Activated naive CD8-positive, alpha-beta T cell treated with anti-CD3 and anti-CD28 coated beads, Interleukin-2, amount 10 ng/mL, durations not matched to agents 7 days and 5 days (primary cell): ENCODE measurements around the gene TRAPPC2L. TPM values are rescaled to one million over a fixed set of nuclear protein-coding genes. Genes with fewer than 3 reads are reported as not detected.

Experiments
- ATAC-seq: fragments of 150-1000 bp; cut with Tn5 transposase; one replicate; pipeline ENCODE4 v1.10.0; 2021; ENCODE audit warnings: low read depth, moderate library complexity
- POLR2A ChIA-PET: fragments of 350-600 bp; sonication (Branson Sonifier 250); formaldehyde crosslinking; loops from one replicate; lab custom pipeline; 2021; ENCODE audit warnings: antibody characterized with exemption; lab: Charles Lee
- DNase-seq: peaks from one replicate; pipeline ENCODE4 v3.0.0; 2021
- H3K27ac Mint-ChIP-seq: one replicate; pipeline ENCODE4 v1.8.0; 2022; ENCODE audit warnings: mild to moderate bottlenecking, mixed read lengths
- H3K27me3 Mint-ChIP-seq: one replicate; pipeline ENCODE4 v1.8.0; 2022; ENCODE audit warnings: mild to moderate bottlenecking, moderate library complexity, mixed read lengths
- H3K36me3 Mint-ChIP-seq: one replicate; pipeline ENCODE4 v1.8.0; 2021; ENCODE audit warnings: mild to moderate bottlenecking, mixed read lengths
- H3K4me1 Mint-ChIP-seq: one replicate; pipeline ENCODE4 v1.8.0; 2021; ENCODE audit warnings: mixed read lengths
- H3K4me3 Mint-ChIP-seq: one replicate; pipeline ENCODE4 v1.8.0; 2022; ENCODE audit warnings: mild to moderate bottlenecking, moderate library complexity, mixed read lengths
- H3K9me3 Mint-ChIP-seq: one replicate; pipeline ENCODE4 v1.8.0; 2021; ENCODE audit warnings: mixed read lengths
- total RNA-seq, 2 experiments: library from RNA; stranded (reverse); gene quantifications; one replicate each; pipeline ENCODE4 v1.2.3, GENCODE V29; 2021

Gene TRAPPC2L
- total RNA-seq, 2 experiments from 2014 or later, result 47.4 to 50.9 TPM

DNA sequence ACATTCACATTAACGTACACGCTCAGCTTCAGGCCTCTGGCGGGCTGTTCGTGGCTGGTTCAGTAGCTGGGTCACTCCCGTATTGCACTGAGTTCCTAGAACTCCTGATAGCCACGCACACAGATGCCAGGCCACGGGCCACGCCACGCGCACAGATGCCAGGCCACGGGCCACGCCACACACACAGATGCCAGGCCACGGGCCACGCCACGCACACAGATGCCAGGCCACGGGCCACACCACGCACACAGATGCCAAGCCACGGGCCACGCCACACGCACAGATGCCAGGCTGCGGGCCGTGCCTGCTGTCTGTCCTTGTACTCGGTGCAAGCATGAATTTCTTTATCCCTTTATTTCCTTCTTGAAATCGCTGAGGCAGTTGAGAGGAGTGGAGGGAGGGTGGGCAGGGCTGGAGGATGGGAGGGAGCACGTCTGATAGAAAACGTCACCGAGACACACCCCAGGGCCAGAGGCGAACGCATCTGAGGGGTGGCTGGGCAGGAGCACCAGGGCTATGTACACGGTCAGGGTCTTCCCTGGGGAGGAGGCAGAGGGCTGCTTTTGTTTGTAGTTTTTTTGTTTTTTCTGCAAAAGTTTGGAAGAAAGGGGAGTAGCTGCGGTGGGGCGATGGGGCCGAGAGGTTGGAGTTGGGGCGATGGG lies 18.1 kb downstream of the TRAPPC2L start:
- no peak overlapping the region for H3K27ac Mint-ChIP-seq
- POLR2A ChIA-PET, result no interaction called here

DNA sequence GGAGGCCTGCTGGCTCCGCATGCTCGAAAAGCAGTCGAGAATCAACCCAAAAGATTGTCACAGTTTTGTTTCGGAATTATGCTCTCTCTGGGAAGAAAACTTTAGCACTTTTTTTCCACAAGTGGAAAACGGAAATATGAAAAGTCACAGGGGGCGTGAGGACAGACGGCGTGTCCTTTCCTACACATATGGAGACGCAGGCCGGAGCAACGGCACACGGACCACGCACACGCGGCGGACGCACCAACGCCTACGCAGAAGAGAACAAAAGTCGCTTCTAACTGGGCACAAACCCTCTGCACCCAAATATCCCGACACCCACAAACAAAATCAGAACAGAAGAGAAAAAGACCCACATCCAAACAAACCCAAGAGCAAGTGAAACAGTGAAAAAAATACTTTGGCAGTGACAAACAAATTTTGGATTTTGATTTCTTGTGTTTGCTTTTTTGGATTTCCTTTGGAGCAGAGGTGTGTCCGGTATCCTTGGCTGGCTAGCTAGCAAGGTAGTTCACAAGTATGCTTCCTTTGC lies 18.8 kb downstream of the TRAPPC2L start:
- no peak for ATAC-seq
- Mint-ChIP-seq H3K36me3 (no peaks in the 10 kb centered on the region), H3K27me3 (peaks cover 4% of the 10 kb centered on the region), H3K27ac (no peak overlapping the region), H3K4me3 (no peak overlapping the region), H3K9me3 (no peaks in the 10 kb centered on the region), H3K4me1 (no peaks in the 10 kb centered on the region)
- no peak for DNase-seq
- POLR2A ChIA-PET, result no interaction called here

More for the DNA sequence above, 18.1 kb downstream of the TRAPPC2L start:
- no peaks in the 10 kb centered on the region for H3K9me3 Mint-ChIP-seq
- no peak for DNase-seq
- no peaks in the 10 kb centered on the region for H3K36me3 Mint-ChIP-seq
- peaks cover 8% of the 10 kb centered on the region for H3K27me3 Mint-ChIP-seq
- H3K4me3 Mint-ChIP-seq, result no peak overlapping the region
- no peak for ATAC-seq
- H3K4me1 Mint-ChIP-seq, result no peaks in the 10 kb centered on the region

DNA sequence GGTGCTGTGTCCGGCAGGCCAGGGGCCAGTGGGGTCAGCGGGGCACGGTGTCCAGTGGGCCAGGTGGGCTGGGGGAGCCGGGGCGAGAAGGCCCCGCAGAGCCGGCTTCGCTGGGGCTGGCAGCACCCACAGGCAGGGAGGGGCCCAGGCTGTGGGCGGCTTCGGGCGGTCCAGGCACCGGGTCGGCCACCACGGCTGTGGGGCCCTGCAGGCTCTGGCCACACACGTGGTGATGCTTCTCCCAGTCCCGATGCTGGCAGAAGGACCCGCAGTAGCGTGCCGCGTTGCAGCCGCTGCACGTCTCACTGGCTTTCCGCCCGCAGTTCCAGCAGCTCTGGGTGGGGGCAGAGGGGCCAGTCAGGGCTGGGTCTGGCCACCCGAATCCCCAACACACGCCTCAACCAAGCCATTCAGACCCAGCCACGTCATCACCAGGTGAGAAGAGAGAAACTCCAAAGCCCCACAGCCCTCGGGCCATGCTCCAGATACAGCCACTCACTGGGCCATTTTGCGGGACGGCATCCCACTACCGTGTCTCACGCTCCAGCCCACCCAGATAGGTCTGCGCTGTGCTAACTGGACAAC lies 20.1 kb downstream of the TRAPPC2L start:
- no peaks in the 10 kb centered on the region for H3K27me3 Mint-ChIP-seq
- DNase-seq (no peak), ATAC-seq (no peak)
- no peaks in the 10 kb centered on the region for H3K36me3 Mint-ChIP-seq
- no peaks in the 10 kb centered on the region for H3K4me1 Mint-ChIP-seq
- POLR2A ChIA-PET, result no interaction called here
- H3K4me3 Mint-ChIP-seq, result no peak overlapping the region
- H3K27ac Mint-ChIP-seq, result no peak overlapping the region
- no peaks in the 10 kb centered on the region for H3K9me3 Mint-ChIP-seq

DNA sequence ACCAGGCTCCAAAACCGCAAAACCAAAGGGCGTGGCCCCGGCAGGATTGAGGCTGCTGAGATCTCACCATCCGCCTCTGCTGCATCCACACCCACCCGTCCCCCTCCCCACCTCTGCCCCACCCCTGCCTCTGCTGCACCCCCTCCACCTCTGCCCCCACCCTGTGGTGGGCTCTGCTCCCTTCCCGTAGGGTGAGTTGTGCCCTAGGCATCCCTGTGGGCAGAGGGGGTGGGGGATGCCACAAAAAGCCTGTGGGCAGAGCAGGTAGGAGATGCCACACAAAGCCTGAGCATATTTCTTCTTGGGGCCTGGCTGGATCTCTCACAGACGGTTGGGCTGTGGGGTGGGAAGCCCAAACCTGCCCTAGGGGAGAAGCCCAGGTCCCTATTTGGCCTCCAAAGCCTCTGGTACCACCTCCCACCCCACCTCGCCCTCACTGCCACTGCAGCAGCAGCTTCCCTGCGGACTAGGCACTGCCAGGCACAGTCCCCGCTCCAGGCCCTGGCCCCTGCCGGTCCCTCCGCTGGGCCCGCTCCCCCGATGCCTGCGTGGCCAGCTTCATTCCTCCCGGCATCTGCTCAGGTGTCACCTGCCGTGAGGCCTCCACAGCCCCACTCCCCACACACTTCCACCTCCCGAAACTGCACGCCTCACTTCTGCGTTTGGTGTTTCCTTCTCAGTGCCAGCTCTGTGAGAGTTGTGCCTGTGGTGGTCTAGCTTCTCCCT lies 20.8 kb downstream of the TRAPPC2L start:
- no peak for DNase-seq
- Mint-ChIP-seq H3K4me1 (no peaks in the 10 kb centered on the region), H3K27ac (no peak overlapping the region), H3K4me3 (no peak overlapping the region), H3K36me3 (no peaks in the 10 kb centered on the region), H3K27me3 (no peaks in the 10 kb centered on the region), H3K9me3 (peaks cover 2% of the 10 kb centered on the region)
- no peak for ATAC-seq
- POLR2A ChIA-PET, result no interaction called here

DNA sequence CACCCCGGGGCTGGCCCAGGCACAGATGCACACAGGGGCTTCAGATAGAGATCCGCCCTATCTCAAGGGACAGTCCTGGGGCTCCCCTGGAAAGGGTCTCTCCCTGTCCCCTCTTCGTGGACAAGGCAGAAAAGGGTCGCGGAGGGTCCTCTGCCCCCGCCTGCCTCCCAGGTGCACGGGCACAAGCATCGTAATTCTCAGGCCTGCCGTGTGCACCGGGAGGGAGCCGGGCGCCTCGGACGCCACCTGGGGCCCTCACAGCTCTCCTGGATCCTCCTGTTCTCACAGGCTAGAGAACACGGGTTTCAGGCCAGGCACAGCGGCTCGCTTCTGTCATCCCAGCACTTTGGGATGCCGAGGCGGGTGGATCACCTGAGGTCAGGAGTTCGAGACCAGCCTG lies 21.4 kb downstream of the TRAPPC2L start:
- DNase-seq, result no peak
- no peaks in the 10 kb centered on the region for H3K4me1 Mint-ChIP-seq
- POLR2A ChIA-PET, result no interaction called here
- no peak overlapping the region for H3K27ac Mint-ChIP-seq
- H3K27me3 Mint-ChIP-seq, result no peaks in the 10 kb centered on the region
- ATAC-seq, result no peak
- no peak overlapping the region for H3K4me3 Mint-ChIP-seq
- H3K36me3 Mint-ChIP-seq, result no peaks in the 10 kb centered on the region
- H3K9me3 Mint-ChIP-seq, result peaks cover 2% of the 10 kb centered on the region

DNA sequence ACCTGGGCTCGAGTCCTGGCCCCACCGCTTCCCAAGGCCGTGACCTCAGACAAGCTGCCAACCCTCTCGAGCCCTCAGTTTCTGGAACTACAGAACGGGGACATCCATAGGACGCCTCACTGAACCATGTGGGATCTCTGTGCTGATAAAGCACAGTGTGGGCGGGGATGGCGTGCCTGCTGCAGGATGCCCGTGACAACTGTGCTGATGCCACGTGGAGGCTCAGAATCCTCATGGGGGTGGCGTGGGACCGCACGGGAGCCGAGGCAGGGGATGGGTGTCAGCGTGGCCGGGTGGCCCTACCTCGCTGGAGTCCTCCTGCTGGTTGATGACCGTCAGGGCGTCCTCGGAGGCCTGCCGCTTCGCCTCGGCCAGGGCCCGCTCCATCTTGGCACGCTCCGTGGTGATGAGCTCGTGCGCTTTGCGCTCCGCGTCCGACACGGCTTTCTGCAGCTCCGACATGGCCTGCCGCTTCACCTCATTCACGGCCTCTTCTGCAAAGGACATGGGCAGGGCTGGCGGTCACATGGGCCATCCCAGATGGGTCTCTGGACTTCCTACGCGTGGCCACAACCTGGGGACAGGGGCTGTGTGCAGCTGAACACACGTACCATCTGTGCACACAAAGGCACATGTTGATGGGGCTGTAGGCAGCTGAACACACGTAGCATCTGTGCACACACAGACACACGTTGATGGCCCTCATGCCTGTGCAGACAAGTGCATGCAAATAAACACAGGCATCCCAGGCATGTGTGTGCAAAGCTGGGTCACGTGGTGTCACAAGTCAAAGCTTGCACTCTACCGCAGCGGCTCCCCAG lies 22.2 kb downstream of the TRAPPC2L start:
- no peak for ATAC-seq
- POLR2A ChIA-PET, result no interaction called here
- no peak for DNase-seq
- Mint-ChIP-seq H3K36me3 (no peaks in the 10 kb centered on the region), H3K27ac (no peak overlapping the region), H3K9me3 (peaks cover 2% of the 10 kb centered on the region), H3K4me3 (no peak overlapping the region), H3K27me3 (no peaks in the 10 kb centered on the region), H3K4me1 (no peaks in the 10 kb centered on the region)

DNA sequence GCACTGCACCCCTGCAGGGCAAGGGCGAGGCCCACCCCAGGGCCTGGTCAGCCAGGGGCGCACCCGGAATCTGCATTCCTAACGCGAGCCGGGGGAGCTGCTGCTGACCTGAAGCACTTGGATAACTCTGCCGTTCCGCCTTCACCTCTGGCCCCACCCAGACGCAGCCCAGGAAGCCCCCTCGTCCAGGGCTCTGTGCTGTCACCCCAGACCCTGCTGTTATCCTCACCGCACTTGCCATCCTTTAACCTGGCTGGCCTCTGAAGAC lies 22.8 kb downstream of the TRAPPC2L start:
- no peak for DNase-seq
- no peaks in the 10 kb centered on the region for H3K36me3 Mint-ChIP-seq
- H3K4me1 Mint-ChIP-seq, result no peaks in the 10 kb centered on the region
- POLR2A ChIA-PET, result no interaction called here
- peaks cover 2% of the 10 kb centered on the region for H3K9me3 Mint-ChIP-seq
- no peak overlapping the region for H3K4me3 Mint-ChIP-seq
- ATAC-seq, result no peak
- no peak overlapping the region for H3K27ac Mint-ChIP-seq
- no peaks in the 10 kb centered on the region for H3K27me3 Mint-ChIP-seq

DNA sequence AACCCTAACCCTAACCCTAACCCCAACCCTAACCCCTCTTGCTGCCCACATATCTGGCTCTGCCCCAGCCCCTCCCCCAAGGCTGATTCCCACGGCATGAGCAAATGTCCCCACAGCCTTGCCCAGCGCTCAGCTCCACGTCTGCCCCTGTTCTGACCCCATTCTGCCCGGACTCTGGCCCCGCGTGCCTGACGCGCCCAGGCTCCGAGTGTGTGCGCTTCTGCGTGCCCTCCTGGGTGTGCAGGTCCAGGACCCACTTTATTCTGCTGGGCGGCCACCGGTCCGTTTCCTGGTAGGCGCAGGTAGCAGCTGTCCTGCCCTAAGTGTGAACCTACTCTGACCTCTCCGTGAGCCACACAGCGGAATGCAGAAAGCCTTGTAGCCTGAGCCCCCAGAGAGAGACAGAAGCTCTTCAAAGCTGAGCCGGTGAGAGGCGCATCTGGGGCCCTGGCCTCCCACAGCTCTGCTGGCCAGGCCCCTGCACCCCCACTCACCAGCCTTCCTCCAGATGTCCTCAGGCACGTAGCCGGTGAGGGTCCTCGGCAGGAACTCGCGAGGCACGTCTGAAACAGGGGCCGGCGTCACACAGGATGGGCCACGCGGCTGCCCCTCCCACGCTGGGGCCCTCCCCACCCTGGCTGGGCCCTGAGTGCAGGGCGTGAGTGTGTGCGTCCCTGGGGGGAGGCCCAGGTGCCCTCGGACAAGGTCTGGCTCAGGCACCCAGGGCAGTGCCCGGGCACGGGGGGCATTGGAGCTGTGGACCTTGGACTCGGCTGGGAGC lies 23.5 kb downstream of the TRAPPC2L start:
- H3K9me3 Mint-ChIP-seq, result peaks cover 2% of the 10 kb centered on the region
- POLR2A ChIA-PET, result no interaction called here
- no peaks in the 10 kb centered on the region for H3K36me3 Mint-ChIP-seq
- no peak overlapping the region for H3K4me3 Mint-ChIP-seq
- no peaks in the 10 kb centered on the region for H3K27me3 Mint-ChIP-seq
- H3K4me1 Mint-ChIP-seq, result no peaks in the 10 kb centered on the region
- H3K27ac Mint-ChIP-seq, result no peak overlapping the region
- DNase-seq, result no peak
- no peak for ATAC-seq

DNA sequence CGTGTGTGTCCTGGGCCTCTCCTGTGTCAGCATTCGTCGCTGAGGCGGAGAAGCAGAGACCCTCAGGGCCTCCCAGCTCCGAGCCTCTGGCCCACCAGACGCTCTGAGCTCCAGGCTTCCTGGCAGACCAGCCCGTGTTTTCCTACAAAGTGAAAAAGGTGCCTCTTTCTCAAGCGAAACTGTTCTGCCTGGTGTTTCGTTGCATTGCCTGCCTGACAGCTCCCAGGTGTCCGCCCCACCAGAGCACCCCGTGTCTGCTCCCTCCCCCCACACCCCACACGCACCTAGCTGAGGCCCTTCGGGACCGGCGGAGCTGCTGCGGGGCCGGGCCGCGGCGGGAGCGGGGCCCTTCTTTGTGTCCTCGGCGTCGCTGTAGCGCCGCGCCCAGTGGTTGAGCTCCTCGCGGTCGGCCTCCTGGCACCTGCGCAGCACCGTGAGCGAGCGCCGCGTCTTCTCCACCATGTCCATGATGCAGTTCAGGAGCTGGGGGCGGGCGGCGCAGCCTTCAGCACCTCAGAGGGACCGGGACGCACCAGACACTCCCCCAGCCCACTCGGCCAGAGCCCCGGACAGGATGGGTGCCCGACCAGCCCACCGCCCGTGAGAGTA lies 24.2 kb downstream of the TRAPPC2L start:
- Mint-ChIP-seq H3K27ac (no peak overlapping the region), H3K4me1 (no peaks in the 10 kb centered on the region), H3K4me3 (no peak overlapping the region), H3K27me3 (no peaks in the 10 kb centered on the region), H3K9me3 (peaks cover 2% of the 10 kb centered on the region), H3K36me3 (no peaks in the 10 kb centered on the region)
- DNase-seq (no peak), ATAC-seq (no peak)
- POLR2A ChIA-PET, result no interaction called here

DNA sequence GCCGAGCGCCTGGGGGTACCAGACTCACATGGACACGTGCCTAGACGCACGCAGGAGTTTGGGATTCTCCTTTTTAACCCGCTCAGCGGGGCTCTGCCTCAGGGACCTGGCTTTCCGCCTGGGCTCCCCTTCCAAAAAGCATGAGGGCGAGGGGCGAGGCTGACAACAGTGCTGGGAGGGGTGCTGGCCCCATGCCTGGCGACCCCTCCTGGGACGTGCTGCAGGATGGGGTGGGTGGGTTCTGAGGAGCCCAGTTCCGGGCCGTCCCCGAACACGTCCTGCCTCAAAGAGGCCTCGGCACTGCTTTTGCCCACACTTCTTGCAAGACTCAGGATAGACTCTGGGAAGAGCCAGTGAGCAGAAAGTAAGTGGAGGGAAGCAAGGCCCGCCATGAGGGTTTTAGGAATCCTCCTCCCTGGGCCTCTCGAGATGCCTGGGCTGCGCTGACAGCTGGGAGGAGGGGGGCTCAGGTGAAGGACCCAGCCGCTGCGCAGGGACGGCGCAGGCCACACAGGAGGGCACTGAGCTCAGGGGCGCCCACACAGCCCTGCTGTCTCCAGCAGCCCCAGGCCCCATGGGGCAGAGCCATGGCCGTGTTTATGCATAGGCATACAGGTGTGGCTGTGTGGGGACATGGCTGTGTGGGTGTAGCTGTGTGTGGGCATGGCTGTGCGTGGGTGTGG lies 24.9 kb downstream of the TRAPPC2L start:
- no peaks in the 10 kb centered on the region for H3K4me1 Mint-ChIP-seq
- peaks cover 2% of the 10 kb centered on the region for H3K9me3 Mint-ChIP-seq
- no peaks in the 10 kb centered on the region for H3K27me3 Mint-ChIP-seq
- ATAC-seq (peak; percentile 38), DNase-seq (no peak)
- POLR2A ChIA-PET, result no interaction called here
- no peak overlapping the region for H3K27ac Mint-ChIP-seq
- no peak overlapping the region for H3K4me3 Mint-ChIP-seq
- H3K36me3 Mint-ChIP-seq, result no peaks in the 10 kb centered on the region

DNA sequence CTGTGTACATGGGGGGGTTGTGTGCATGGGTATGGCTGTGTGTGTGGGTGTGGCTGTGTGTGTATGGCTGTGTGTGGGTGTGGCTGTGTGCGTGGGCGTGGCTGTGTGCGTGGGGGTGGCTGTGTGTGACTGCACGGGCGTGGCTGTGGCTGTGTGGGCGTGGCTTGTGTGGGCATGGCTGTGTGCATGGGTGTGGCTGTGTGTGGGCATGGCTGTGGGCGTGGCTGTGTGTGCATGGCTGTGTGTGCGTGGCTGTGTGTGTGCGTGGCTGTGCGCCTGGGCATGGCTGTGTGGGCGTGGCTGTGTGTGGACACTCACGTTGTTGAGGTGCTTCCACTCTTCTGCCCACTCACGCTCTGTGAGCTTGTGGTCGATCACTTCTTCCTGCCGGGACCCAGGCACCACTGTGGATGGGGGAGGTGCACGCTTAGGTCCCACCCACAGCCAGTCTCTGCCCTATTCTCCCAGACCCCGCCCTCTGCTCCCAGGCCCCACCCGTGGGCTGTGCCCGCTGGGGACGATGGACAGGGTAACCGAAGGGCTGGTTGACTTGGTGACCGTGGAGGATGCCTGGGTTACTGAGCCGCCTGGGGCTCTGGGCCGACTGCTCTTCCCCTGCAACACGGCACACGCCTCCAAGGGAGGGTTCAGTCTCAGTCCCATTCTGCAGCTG lies 25.6 kb downstream of the TRAPPC2L start:
- H3K4me3 Mint-ChIP-seq, result no peak overlapping the region
- no peak for DNase-seq
- no peak overlapping the region for H3K27ac Mint-ChIP-seq
- no peaks in the 10 kb centered on the region for H3K36me3 Mint-ChIP-seq
- POLR2A ChIA-PET, result no interaction called here
- no peaks in the 10 kb centered on the region for H3K4me1 Mint-ChIP-seq
- H3K9me3 Mint-ChIP-seq, result peaks cover 2% of the 10 kb centered on the region
- H3K27me3 Mint-ChIP-seq, result no peaks in the 10 kb centered on the region
- no peak for ATAC-seq
